B cell (primary cell): ENCODE data around the gene GRID2. TPM values are rescaled to one million over a fixed set of nuclear protein-coding genes. Genes with fewer than 3 reads are reported as not detected.

ENCODE experiments used
- ATAC-seq: fragments of 200-7000 bp; cut with Tn5 transposase; one replicate; pipeline ENCODE4 v1.10.0; 2021; ENCODE audit warnings: low read depth, mild to moderate bottlenecking, moderate number of reproducible peaks, moderate library complexity
- CTCF ChIA-PET: fragments of 350-600 bp; sonication (Branson Sonifier 250); formaldehyde crosslinking; loops from one replicate; lab custom pipeline; 2021; ENCODE audit warnings: antibody characterized with exemption, inconsistent platforms; lab: Charles Lee
- POLR2A ChIA-PET: fragments of 350-600 bp; sonication (Branson Sonifier 250); formaldehyde crosslinking; loops from one replicate; lab custom pipeline; 2021; ENCODE audit warnings: antibody characterized with exemption; lab: Charles Lee
- DNase-seq: peaks from one replicate; pipeline ENCODE4 v3.0.0; 2013
- H2AFZ ChIP-seq: 2 replicates; pipeline ENCODE4 v1.6.1; 2012; ENCODE audit warnings: mild to moderate bottlenecking, low read depth, low read length; ENCODE audit not compliant: insufficient read depth, poor library complexity, severe bottlenecking
- H3K27ac ChIP-seq, 2 donors: 1 replicate in 1 of 2; 2 replicates in 1 of 2; pipeline ENCODE4 v1.5.1; 2012 to 2013; ENCODE audit warnings: low read length in 2 of 2, mild to moderate bottlenecking in 2 of 2, moderate library complexity in 1 of 2
- H3K27me3 ChIP-seq, 4 experiments: fragments of 200-600 bp in 1 of 4; sonication (generic) in 1 of 4; replicated peaks in 1 of 4; 1 replicate in 2 of 4; 2 replicates in 2 of 4; pipeline versions ENCODE4 v1.6.1 to v1.7.0; 2013 to 2016; ENCODE audit warnings: low read length in 3 of 4, mild to moderate bottlenecking in 2 of 4, mixed read lengths in 1 of 4, moderate library complexity in 1 of 4; ENCODE audit not compliant: insufficient read depth in 4 of 4, control insufficient read depth in 3 of 4; ENCODE audit errors: control extremely low read depth in 1 of 4
- H3K36me3 ChIP-seq, 2 experiments: replicated peaks in 1 of 2; 1 replicate in 1 of 2; 2 replicates in 1 of 2; pipeline versions ENCODE4 v1.6.1 to v1.7.1; 2013; ENCODE audit warnings: low read length in 1 of 2; ENCODE audit not compliant: insufficient read depth in 2 of 2, control insufficient read depth in 1 of 2; ENCODE audit errors: control extremely low read depth in 1 of 2, extremely low read depth in 1 of 2
- H3K4me1 ChIP-seq, 2 donors: fragments of 200-600 bp in 1 of 2; sonication (generic) in 1 of 2; 1 replicate in 1 of 2; 2 replicates in 1 of 2; pipeline versions ENCODE4 v1.5.1 to v1.6.1; 2013 to 2017; ENCODE audit warnings: low read length in 2 of 2; ENCODE audit not compliant: control insufficient read depth in 2 of 2, insufficient read depth in 2 of 2
- H3K4me2 ChIP-seq: replicated peaks from 2 replicates; pipeline ENCODE3; 2012; ENCODE audit warnings: mild to moderate bottlenecking, low read depth, low read length; ENCODE audit not compliant: poor library complexity, severe bottlenecking
- H3K4me3 ChIP-seq, 5 experiments: fragments of 200-600 bp in 1 of 5; sonication (generic) in 1 of 5; 1 replicate in 3 of 5; 2 replicates in 2 of 5; pipeline versions ENCODE4 v1.5.1 to v1.7.0; 2011 to 2016; ENCODE audit warnings: low read length in 4 of 5, mild to moderate bottlenecking in 4 of 5, low read depth in 2 of 5, control low read depth in 1 of 5, moderate library complexity in 1 of 5; ENCODE audit not compliant: insufficient read depth in 1 of 5; ENCODE audit errors: control extremely low read depth in 1 of 5, extremely low read depth in 1 of 5
- H3K79me2 ChIP-seq: fragments of 200-600 bp; sonication (generic); one replicate; pipeline ENCODE4 v1.6.0; 2016; ENCODE audit warnings: low read length; ENCODE audit not compliant: control insufficient read depth, insufficient read depth
- H3K9ac ChIP-seq: fragments of 200-600 bp; sonication (generic); 2 replicates; pipeline ENCODE4 v1.6.1; 2017; ENCODE audit warnings: mild to moderate bottlenecking, low read length, moderate library complexity
- H3K9me3 ChIP-seq, 3 donors: one replicate each; pipeline versions ENCODE4 v1.6.1 to v1.7.1; 2013; ENCODE audit warnings: low read length in 2 of 3; ENCODE audit not compliant: control insufficient read depth in 2 of 3, insufficient read depth in 1 of 3; ENCODE audit errors: control extremely low read depth in 1 of 3
- H4K20me1 ChIP-seq: 2 replicates; pipeline ENCODE4 v1.6.0; 2012; ENCODE audit warnings: mild to moderate bottlenecking, low read length; ENCODE audit not compliant: insufficient read depth, control insufficient read depth, poor library complexity, severe bottlenecking
- H3K27ac Mint-ChIP-seq: one replicate; pipeline ENCODE4 v1.8.0; 2021; ENCODE audit warnings: mixed read lengths
- H3K27me3 Mint-ChIP-seq: one replicate; pipeline ENCODE4 v1.8.0; 2021; ENCODE audit warnings: mixed read lengths
- H3K4me1 Mint-ChIP-seq: one replicate; pipeline ENCODE4 v1.8.0; 2021; ENCODE audit warnings: mixed read lengths
- H3K4me3 Mint-ChIP-seq: one replicate; pipeline ENCODE4 v1.8.0; 2021; ENCODE audit warnings: mixed read lengths
- H3K9me3 Mint-ChIP-seq: one replicate; pipeline ENCODE4 v1.8.0; 2022; ENCODE audit warnings: mixed read lengths; ENCODE audit not compliant: insufficient read depth
- EZH2 ChIP-seq: IDR thresholded peaks from 2 replicates; pipeline ENCODE4 v1.6.1; 2012; ENCODE audit warnings: borderline replicate concordance, low read depth, mild to moderate bottlenecking, moderate library complexity, low read length; ENCODE audit not compliant: insufficient read depth, poor library complexity, severe bottlenecking
- WGBS: methylation state at CpG from one replicate; pipeline ENCODE4 v1.1.5; 2013; ENCODE audit warnings: missing lambda C conversion rate; ENCODE audit not compliant: insufficient coverage; 5-methylcytosine and 5-hydroxymethylcytosine counted together
- intact Hi-C: fragments of 100-400 bp; cut with micrococcal nuclease; formaldehyde crosslinking; loops from one replicate; pipeline ENCODE4 v1.10.0; 2022
- polyA plus RNA-seq: library from polyadenylated mRNA; depleted of rRNA; stranded (reverse); fragments of >200 nt; gene quantifications from 2 replicates; pipeline ENCODE4 v1.2.3, GENCODE V29; 2012
- total RNA-seq, 2 donors: library from RNA; stranded (reverse); fragments of 120-200 nt in 1 of 2; gene quantifications; 1 replicate in 1 of 2; 2 replicates in 1 of 2; pipeline versions ENCODE4 v1.2.3 to v1.2.4, GENCODE V29; 2013 to 2022
- TF ChIP-seq, protein P1 (sequence below): fragments of 200-600 bp; IDR thresholded peaks from one replicate; pipeline ENCODE4 v1.8.0; 2022; ENCODE audit warnings: antibody characterized with exemption, mild to moderate bottlenecking

The GRID2 gene
- total and polyA plus RNA-seq, 2 donors (not counting 1 experiment from before 2014, with no cell fraction given): not detected

DNA sequence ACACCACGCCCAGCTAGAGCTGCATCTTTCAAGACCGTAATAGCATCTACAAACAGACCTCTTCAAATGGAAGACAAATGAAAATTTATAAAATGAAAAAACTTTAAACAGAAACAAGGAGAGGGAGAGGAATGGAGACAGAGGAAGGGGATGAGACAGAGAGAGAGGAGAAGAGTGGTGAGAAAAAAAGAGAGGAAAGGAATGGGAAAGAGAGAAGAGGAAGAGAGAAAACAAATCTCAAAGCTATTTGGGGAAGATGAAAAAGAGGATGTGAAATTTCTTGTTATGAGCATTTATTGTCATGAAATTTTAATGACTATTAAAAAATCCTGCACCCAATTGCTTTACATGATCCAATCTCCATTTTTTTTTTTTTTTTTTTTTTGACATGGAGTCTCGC is 726.9 kb downstream of the GRID2 start:
- Histone ChIP-seq H3K9me3 (peaks cover 0 to 3% (median 0%) of the 10 kb centered on the region in 3 donors), H2AFZ (no peak overlapping the region), H3K79me2 (no peaks in the 10 kb centered on the region), H3K27me3 (no peaks in the 10 kb centered on the region), H4K20me1 (no peaks in the 10 kb centered on the region), H3K4me2 (no peak overlapping the region), H3K4me1 (no peaks in the 10 kb centered on the region), H3K36me3 (no peaks in the 10 kb centered on the region), H3K27ac (no peak overlapping the region), H3K9ac (no peak overlapping the region), H3K4me3 (no peak overlapping the region)
- ChIA-PET CTCF (no interaction called here), POLR2A (no interaction called here)
- 100% methylated on average over 1 of the region's 3 CpGs for WGBS
- H3K9me3 Mint-ChIP-seq: no peaks in the 10 kb centered on the region
- H3K27ac Mint-ChIP-seq: no peak overlapping the region
- no peak for ATAC-seq
- H3K4me1 Mint-ChIP-seq: no peaks in the 10 kb centered on the region
- TF ChIP-seq, protein P1, sequence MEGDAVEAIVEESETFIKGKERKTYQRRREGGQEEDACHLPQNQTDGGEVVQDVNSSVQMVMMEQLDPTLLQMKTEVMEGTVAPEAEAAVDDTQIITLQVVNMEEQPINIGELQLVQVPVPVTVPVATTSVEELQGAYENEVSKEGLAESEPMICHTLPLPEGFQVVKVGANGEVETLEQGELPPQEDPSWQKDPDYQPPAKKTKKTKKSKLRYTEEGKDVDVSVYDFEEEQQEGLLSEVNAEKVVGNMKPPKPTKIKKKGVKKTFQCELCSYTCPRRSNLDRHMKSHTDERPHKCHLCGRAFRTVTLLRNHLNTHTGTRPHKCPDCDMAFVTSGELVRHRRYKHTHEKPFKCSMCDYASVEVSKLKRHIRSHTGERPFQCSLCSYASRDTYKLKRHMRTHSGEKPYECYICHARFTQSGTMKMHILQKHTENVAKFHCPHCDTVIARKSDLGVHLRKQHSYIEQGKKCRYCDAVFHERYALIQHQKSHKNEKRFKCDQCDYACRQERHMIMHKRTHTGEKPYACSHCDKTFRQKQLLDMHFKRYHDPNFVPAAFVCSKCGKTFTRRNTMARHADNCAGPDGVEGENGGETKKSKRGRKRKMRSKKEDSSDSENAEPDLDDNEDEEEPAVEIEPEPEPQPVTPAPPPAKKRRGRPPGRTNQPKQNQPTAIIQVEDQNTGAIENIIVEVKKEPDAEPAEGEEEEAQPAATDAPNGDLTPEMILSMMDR: no peak
- no peak for TF ChIP-seq EZH2
- H3K4me3 Mint-ChIP-seq: no peak overlapping the region
- intact Hi-C loops: no loop called here
- no peaks in the 10 kb centered on the region for H3K27me3 Mint-ChIP-seq
- DNase-seq: no peak

DNA sequence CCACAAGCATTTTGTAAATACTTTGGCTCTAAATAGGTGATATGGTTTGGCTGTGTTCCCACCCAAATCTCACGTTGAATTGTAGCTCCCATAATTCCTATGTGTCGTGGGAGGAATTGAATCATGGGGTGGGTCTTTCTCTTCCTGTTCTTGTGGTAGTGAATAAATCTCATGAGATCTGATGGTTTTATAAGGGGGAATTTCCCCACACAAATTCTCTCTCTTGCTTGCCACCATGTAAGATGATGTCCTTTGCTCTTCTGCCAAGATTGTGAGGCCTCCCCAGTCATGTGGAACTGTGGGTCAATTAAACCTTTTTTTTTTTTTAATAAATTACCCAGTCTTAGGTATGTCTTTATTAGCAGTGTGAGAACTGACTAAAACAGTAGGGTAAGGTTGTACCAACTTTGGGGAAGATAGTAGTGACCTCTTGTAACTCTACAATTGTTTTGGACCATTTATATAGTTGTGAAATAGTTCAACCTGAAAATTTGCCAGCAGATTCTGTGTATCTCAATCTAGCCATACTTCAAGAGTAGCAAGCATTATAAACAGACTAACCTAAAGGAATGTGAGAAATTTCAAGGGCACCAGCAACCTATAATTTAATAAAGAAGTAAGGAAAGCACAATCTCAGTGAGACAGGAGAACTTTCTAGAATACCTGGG is 727.8 kb downstream of the GRID2 start:
- Histone ChIP-seq H3K36me3 (no peaks in the 10 kb centered on the region), H3K4me2 (no peak overlapping the region), H3K27me3 (no peaks in the 10 kb centered on the region), H3K9me3 (peaks cover 0 to 3% (median 0%) of the 10 kb centered on the region in 3 donors), H3K9ac (no peak overlapping the region), H3K4me3 (no peak overlapping the region), H2AFZ (no peak overlapping the region), H3K79me2 (no peaks in the 10 kb centered on the region), H3K4me1 (no peaks in the 10 kb centered on the region), H4K20me1 (no peaks in the 10 kb centered on the region), H3K27ac (no peak overlapping the region)
- H3K4me1 Mint-ChIP-seq: no peaks in the 10 kb centered on the region
- H3K4me3 Mint-ChIP-seq: no peak overlapping the region
- ChIA-PET CTCF (no interaction called here), POLR2A (no interaction called here)
- H3K27me3 Mint-ChIP-seq: no peaks in the 10 kb centered on the region
- peaks cover 4% of the 10 kb centered on the region for H3K9me3 Mint-ChIP-seq
- DNase-seq: no peak
- intact Hi-C loops: no loop called here
- H3K27ac Mint-ChIP-seq: no peak overlapping the region
- no peak for TF ChIP-seq EZH2
- TF ChIP-seq, protein P1: no peak
- no peak for ATAC-seq
- no CpG with 5 or more reads among the region's 2 CpGs for WGBS
